Activated CD8-positive, alpha-beta memory T cell treated with anti-CD3 and anti-CD28 coated beads for 48 hours (primary cell): ENCODE data around the gene RFC2.
"Not testable (repeated sequence)": the region's sequence is repeated elsewhere in the genome, so short reads cannot be mapped to it uniquely, and the experiment has no call there.

Source experiments
- DNase-seq, 3 experiments: peaks; one replicate each; pipeline ENCODE4 v3.0.0-alpha.2; 2020; ENCODE audit warnings: low read depth in 2 of 3, low spot score in 2 of 3

The RFC2 gene

GRCh38 chr7:74252893-74253292 is 1.3 kb downstream of the RFC2 start:
- DNase-seq, result no peak

GRCh38 chr7:74249058-74249457 is 5.1 kb downstream of the RFC2 start:
- not testable (repeated sequence) for DNase-seq

- DNase-seq, result no peak
Observed at GRCh38 chr7:74248156-74248555, 6.0 kb downstream of the RFC2 start.

GRCh38 chr7:74246497-74246896 is 7.7 kb downstream of the RFC2 start:
- no peak for DNase-seq

GRCh38 chr7:74242122-74242443 is 12.1 kb downstream of the RFC2 start:
- no peak for DNase-seq

- DNase-seq, result no peak
Observed at GRCh38 chr7:74240482-74240881, 13.7 kb downstream of the RFC2 start.

- no peak for DNase-seq
Observed at GRCh38 chr7:74236284-74236683, 17.9 kb downstream of the RFC2 start.

- no peak for DNase-seq
Observed at GRCh38 chr7:74235518-74236268, 18.5 kb downstream of the RFC2 start.

GRCh38 chr7:74233655-74234285 is 20.4 kb downstream of the RFC2 start:
- no peak for DNase-seq

- no peak for DNase-seq
Observed at GRCh38 chr7:74231232-74231590, 23.0 kb downstream of the RFC2 start.

GRCh38 chr7:74230446-74231231 is 23.6 kb downstream of the RFC2 start:
- no peak for DNase-seq

- no peak for DNase-seq
Observed at GRCh38 chr7:74228951-74229900, 25.0 kb downstream of the RFC2 start.

- no peak for DNase-seq
Observed at GRCh38 chr7:74226633-74227032, 27.6 kb downstream of the RFC2 start.

- DNase-seq, result no peak
Observed at GRCh38 chr7:74225400-74225799, 28.8 kb downstream of the RFC2 start.

GRCh38 chr7:74224907-74225306 is 29.3 kb downstream of the RFC2 start:
- DNase-seq, result not testable (repeated sequence)

- DNase-seq, result no peak
Observed at GRCh38 chr7:74224511-74224832, 29.7 kb downstream of the RFC2 start.

GRCh38 chr7:74223711-74224510 is 30.3 kb downstream of the RFC2 start:
- no peak for DNase-seq

- DNase-seq, result no peak
Observed at GRCh38 chr7:74222851-74223710, 31.1 kb downstream of the RFC2 start.

- DNase-seq, result no peak
Observed at GRCh38 chr7:74221713-74222112, 32.5 kb downstream of the RFC2 start.

GRCh38 chr7:74220229-74220628 is 34.0 kb downstream of the RFC2 start:
- DNase-seq, result no peak
